HG02642 (cell line): ENCODE data around the gene GTPBP2.
"Not testable (repeated sequence)": the region's sequence is repeated elsewhere in the genome, so short reads cannot be mapped to it uniquely, and the experiment has no call there.

Experiments used
- ATAC-seq: cut with Tn5 transposase; IDR thresholded peaks from one replicate; pipeline ENCODE4 v1.9.1; 2021; ENCODE audit warnings: mild to moderate bottlenecking; ENCODE audit not compliant: unreplicated experiment, poor library complexity

Gene GTPBP2

DNA sequence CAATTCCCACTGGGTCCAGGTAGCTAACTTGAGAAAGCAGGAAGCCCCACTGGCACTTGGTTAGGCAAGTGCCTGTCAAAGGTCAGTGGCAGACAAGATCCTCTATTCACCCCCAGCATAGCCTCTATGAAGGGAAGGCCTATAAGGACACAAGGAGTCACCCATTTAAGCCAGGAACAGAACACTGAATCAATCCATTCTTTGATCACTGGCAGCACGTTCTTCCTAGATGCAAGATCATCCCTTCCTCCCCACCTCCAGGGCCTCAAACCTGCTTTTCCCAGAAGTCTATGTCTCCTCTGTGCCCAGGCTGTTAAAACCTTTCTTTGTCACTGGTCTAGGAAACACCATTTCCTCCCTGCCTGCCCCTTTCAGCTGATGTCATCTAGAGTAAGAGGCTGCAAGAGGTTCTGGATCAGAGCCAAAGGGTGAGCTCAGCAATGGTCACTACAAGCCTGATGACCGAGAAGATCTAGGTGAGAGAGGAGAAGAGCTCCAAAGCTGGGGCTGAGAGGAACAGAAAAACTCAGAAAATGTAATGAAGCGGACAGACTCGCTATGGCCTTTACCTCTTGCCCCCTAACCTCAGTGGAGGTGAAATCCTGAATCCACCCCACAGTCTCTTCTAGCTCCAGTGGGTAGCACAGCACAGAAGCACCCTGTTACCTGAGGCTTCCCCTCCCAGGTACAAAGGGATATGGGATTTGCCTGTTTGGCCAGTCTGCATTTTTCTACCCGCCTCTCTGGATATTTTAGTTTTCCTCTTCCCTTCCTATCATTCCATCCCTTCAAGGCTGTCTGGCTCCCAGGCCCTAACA is 1.8 kb downstream of the GTPBP2 start:
- no peak for ATAC-seq

DNA sequence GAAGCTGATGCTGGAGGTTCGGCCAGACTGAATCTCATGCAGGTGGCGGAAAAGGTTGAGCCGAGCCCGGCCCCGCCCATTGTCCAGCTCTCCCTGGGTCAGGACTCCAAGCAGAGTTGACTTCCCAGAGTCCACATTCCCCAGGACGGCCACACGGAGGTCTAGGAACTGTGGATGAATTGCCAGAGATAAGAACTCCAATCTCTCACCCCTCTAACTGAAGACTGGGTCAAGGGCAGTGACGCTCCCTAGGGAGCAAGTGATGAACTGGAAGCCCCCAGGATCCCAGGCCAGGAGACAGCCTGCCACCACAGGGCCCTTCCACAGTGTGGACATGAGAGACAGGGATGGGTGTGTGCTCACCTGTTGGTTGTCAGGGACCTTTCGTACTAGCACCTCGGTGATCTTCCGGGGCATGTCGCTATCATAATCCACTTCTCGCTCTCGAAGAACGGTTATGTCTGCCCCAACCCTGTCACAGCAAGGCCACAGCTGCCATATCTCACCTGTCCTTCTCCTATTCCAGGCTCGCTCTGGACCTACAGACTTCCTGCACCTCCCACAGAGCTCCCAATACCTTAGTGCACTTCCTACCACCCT is 3.6 kb downstream of the GTPBP2 start:
- ATAC-seq, result no peak

DNA sequence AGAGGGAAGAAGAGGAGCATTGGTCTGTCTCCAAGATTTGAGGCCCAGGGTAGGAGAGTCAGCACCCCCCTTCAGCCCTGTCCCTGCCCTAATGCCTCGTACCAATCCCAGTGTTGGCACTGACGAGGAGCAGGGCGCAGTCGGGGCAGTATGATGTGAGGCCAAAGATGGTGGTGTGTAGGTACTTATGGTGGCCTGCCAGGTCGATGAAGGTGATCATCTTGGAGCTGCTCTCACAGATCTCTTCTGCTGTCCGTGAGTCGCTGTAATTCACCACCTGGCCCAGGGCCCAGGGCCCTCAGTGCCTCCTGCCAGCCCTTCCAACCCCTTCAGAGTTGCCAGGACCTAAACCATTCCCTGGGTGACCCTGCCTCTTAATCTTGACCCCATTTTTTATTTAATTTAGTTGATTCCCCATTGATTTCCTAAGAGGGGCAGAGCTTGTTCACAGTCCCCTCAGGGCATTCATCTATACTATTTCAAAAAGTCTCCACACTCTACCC is 4.2 kb downstream of the GTPBP2 start:
- ATAC-seq, result no peak

DNA sequence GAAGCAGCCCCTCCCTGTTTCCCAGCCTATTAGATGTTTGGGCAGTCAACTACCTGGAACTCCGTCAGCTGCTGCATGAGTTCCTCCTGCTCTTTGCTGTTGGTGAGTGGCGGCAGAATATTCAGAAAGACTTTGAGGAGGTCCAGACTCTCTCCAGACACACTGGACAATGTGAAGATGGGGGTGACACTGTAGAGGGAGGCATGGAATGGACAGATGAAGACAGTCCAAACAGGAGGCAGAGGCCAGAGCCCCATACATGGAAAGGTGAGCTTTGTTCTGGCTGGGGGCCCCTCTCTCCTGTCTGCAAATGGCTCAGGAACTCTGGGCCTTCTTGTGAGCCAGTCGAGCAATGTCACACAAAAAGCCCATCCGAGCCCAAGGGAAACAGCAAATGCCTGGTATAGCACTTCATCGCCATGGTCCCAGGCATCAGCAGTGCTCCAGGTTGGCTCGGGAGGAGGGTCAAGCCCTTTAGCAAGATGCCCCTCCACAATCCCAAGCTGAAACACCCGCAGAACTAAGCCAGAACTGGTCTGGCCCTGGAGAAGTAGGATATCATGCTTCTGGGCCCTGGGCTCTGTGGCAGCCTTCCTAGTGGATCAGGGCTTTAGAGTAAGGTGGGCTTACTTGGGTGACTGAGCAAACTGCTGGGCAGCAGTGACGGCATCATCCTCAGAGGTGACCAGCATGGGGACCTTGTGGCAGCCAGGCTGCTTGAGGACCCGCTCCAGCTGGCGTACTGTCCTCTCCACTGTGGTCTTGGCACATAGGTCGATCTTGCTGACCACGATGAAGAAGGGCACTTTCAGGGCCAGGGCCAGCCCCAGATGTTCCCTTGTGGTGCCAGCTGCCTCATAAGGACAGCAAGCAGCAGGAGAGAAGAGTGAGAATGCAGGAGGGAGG is 4.9 kb downstream of the GTPBP2 start:
- no peak for ATAC-seq

DNA sequence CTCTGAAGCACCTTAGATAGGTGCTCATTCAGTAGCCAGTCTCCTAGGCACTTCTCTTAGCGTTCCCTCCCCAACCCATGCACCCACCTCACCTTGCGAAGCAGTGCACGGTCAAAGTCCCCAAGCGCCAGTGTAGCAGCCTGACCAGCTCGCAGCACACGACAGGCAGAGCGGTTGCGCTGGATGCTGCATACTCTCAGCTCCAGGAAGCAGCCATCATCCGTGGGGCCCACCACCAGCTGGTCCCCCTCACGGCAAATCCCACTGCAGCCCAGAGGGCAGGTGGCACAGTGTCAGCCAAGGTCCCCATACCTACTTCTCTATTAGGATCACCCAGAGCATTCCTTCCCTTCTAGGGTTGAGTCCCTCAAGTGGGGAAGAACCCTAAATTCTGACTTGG is 6.5 kb downstream of the GTPBP2 start:
- no peak for ATAC-seq

DNA sequence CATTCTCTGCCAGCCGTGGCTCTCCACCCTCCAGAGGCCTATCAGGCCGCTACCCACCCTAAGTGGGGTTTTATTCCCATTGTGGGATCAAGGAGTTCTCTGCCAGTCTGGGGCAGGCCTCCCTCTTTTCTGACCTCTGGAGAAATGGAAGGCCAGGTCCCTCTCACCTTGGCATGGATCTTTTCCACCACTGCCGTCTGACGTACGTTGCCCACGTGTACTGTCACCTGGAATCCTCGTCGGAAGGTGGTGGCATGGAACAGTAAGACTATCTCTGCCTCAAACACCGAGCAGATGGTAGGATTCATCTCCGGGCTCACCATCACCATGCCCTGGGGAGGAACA is 7.3 kb downstream of the GTPBP2 start:
- ATAC-seq, result no peak

DNA sequence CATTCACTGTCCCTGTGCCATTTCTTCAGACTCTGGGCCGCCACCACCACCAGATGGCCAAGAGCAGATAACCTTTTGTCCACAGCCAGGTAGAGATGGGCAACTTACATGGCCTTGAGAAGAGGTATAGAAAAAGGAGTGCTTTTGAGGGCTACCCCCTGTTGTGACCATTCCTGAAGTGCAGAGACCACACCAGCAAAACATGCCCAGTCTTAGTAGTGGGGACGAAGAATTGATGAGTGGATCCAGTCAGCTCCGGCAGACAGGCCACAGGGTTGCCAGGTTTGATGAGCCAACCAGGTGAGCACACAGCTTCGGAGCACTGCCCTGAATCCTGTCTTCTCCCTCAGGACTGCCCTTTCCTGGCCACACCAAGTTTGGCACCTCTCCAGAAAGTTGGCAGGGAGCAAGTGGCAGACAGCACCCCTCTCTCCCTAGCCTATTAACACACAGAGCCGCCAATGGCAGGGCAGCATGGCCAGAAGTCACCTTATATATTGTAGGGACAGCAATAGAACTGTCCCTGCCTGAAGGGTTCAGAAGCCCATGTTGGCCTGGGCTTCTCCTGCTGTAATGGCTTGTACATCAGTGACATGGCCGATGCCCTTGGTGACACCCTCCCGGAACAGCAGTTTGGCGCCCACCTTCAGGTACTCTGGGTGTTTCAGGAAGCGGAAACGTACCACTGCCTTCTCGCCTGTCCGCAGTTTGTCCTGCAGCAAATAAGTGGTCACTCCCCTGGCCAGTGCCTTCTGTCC is 7.8 kb downstream of the GTPBP2 start:
- ATAC-seq, result no peak

DNA sequence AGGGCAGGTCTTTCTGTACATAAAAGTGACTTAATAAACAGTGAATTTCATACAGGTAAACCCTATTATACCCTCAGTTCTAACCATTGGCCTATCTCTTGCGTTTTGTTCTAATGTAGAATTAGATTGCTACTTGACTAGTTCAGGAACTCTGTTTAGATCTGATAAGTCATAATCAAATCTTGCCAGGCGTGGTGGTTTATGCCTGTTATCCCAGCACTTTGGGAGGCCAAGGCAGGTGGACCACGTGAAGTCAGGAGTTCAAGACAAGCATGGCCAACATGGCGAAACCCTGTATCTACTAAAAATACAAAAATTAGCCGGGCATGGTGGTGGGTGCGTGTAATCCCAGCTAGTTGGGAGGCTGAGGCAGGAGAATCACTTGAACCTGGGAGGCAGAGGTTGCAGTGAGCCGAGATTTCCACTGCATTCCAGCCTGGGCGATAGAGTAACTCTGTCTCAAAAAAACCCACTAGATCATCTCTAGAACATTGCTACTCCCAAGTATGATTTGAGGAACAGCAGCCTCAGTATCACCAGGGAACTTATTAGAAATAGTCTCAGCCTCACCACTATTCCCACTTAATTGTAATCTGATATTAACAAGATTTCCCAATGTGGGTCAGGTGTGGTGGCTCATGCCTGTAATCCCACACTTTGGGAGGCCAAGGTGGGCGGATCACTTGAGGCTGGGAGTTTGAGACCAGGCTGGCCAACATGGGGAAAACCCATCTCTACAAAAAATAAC is 12.2 kb downstream of the GTPBP2 start:
- no peak for ATAC-seq

DNA sequence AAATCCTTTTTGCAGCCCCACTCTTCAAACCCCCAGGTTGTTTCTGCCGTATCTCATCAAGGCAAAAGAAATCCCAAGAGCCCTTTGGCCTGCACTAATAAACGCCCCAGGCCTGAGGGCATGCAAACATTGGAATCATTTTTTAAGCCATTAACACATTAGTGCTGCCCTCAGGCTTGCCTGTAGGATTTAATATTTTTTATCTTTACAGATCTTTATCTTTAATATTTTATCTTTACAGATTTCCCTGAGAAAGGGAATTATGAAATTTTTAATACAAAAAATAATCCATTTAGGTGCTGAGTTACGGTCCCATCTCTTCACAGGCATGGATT is 14.7 kb downstream of the GTPBP2 start:
- no peak for ATAC-seq

DNA sequence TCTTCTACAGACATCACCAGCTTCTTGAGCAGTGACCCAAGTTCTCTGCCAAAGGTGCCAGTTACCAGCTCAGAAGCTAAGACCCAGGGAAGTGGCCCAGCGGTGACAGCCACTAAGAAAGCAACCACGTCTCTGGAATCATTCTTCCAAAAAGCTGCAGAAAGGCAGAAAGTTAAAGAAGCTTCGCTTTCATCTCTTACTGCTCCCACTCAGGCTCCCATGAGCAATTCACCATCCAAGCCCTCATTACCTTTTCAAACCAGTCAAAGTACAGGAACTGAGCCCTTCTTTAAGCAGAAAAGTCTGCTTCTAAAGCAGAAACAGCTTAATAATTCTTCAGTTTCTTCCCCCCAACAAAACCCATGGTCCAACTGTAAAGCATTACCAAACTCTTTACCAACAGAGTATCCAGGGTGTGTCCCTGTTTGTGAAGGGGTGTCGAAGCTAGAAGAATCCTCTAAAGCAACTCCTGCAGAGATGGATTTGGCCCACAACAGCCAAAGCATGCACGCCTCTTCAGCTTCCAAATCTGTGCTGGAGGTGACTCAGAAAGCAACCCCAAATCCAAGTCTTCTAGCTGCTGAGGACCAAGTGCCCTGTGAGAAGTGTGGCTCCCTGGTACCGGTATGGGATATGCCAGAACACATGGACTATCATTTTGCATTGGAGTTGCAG is 15.2 kb downstream of the GTPBP2 start:
- no peak for ATAC-seq

DNA sequence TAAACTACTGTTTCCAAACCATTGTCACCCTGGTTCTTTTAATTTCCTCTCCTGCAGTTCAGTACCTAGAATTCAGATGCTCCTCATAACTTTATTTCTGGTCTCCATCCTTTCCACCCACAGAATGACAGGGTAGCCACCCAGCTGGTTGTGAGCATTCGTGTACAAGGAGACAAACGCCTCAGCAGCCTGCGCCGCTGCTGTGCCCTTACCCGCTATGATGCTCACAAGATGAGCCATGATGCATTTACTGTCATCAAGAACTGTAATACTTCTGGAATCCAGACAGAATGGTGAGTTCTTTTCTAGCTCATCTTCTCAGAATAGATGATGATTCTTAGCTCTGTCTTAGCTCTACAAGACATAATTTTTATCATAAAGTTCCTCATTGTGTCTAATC is 18.6 kb downstream of the GTPBP2 start:
- no peak for ATAC-seq

DNA sequence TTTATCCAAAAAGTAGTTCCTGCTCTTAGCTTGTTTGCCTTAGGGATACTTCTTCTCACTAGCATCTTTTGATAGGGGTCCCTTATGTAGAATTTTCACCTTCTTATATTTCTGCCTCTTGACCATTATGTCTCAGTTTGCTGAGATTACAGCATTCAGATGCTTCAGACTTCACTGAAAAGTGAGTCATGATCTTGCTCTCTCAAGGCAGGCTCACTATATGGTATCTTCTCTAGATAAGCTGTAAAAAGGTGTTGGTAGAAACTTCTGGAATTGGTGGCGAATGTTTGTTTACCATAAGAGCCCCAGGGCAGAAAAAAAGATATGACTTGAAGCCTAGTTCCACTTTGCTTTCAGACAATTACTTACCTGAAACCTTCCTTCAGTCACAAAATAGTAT is 19.7 kb downstream of the GTPBP2 start:
- ATAC-seq, result no peak

DNA sequence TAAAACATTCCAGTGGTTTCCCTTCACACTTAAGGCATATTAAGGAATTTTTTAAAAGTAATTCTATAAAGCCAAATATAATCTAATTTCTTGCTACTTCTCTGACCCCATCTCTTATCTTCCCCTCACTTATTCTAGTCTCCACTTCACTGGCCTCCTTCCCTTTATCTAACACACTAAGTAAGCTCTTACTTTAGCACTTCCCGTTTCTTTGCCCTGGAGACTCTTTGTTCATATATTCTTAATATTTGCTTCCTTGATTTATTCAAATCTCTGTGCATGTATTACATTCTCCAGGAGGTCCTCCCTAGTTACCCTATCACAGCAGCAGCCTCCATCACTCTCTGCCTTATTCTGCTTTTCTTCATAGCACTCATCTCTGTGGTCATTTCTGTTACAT is 20.3 kb downstream of the GTPBP2 start:
- no peak for ATAC-seq

DNA sequence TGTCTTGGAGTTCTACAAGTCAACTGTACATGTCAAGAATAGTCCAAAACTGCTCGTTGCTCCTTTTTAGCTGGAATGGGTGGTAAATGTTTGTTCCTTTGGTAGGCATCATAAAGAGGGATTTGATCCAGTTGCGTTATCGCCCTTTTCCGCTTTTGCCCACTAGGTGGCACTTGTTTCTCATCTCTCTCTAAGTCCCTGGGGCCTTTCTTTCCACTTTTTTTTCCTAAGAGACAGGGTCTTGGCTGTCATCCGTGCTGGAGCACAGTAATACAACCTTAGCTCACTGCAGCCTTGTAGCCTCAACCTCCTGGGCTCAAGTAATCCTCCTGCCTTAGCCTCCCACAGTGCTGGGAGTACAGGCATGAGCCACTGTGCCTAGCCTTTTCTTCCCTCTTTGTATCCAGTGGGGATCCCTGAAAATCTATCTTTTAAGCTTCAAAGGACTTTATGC is 20.7 kb downstream of the GTPBP2 start:
- no peak for ATAC-seq

DNA sequence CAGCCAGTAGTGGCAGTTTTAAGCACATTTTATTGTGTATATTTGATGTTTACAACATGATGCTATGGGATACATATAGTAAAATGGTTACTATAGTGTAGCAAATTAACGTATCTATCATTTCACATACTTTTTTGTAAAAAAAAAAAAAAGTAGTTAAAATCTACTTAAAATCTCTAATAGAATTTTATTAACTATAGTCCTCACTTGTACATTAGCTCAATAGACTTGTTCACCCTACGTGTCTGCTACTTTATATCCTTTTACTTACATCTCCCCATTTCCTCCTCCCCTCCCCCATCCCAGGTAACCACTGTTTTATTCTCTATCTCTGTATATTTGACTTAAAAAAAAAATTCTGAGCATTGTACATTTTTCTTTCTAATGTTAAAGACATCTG is 23.0 kb downstream of the GTPBP2 start:
- ATAC-seq, result no peak

DNA sequence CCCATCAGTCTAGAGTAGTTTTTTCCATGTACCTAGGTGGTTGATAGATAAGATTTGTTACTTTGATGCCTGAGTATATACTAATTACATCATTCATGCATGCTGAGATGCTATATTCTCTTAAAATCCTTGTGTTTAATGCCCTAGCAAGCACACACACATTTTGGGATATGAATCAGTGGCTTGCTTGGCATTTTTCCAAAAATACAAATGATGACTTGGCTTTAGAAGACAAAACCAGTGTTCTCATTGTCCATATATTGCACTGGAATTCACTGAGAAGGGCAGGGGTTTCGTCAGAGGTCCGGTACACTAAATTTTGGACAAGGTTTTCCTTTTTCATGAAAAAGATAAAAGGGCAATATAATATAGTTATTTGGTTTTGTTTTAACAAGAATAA is 24.9 kb downstream of the GTPBP2 start:
- no peak for ATAC-seq

DNA sequence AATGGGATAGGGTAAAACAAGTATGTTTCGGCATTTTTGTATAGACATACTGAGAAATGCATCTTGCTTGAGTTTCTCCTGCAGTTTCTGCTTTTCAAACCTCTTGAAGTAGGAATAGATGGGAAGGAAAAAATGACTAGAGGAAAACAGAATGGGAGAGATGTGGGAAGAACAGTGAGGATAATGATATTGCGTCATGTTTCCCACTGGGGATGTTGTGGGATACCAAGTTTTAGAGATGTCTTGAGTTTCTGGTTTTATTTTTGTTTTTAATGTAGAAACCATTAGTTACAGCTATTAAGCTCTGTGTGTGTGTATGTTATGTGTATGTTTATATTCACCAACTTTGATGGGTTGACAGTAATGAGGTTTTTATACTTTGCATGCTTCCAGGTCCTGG is 28.5 kb downstream of the GTPBP2 start:
- no peak for ATAC-seq

DNA sequence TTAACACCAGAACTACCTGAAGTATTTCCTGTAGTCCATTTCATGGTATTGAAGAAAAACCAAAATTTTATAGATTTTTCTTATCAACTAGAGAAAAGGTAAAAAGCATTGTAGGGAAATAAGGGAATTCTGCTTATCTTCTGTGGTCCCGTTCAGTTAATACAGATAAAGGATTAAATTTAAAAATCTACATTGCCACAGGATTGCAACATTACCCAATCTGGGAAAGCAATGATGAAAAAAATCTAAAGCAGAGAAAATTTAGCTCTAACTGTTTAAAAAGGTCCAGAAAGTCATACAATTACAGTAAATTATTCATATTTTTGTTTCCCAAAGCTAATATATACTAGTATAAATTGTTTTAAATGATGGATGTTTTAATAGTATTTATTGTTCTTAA is 35.1 kb downstream of the GTPBP2 start:
- no peak for ATAC-seq

DNA sequence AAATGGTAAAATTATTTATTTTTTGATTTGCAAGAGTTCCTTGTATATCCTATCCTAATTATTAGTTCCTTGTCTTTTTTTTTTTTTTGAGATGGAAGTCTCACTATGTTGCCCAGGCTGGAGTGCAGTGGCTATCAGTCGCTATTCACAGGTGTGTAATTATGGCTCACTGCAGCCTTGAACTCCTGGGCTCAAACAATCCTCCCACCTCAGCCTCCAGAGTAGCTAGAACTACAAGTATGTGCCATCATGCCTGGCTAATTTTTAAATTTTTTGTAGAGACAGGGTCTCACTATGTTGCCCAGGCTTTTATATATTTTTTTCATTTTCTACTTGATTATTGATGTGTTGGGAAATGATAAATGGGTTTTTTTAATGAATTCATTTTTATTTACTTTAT is 39.5 kb downstream of the GTPBP2 start:
- ATAC-seq, result not testable (repeated sequence)
